Activated CD4-positive, alpha-beta T cell treated with anti-CD3 and anti-CD28 coated beads for 48 hours (primary cell): Measurements from ENCODE around the gene TPSAB1.
"Not testable (repeated sequence)": the region's sequence is repeated elsewhere in the genome, so short reads cannot be mapped to it uniquely, and the experiment has no call there.

Experiments
- DNase-seq: peaks from one replicate; pipeline ENCODE4 v3.0.0-alpha.2; 2020

Gene TPSAB1

DNA sequence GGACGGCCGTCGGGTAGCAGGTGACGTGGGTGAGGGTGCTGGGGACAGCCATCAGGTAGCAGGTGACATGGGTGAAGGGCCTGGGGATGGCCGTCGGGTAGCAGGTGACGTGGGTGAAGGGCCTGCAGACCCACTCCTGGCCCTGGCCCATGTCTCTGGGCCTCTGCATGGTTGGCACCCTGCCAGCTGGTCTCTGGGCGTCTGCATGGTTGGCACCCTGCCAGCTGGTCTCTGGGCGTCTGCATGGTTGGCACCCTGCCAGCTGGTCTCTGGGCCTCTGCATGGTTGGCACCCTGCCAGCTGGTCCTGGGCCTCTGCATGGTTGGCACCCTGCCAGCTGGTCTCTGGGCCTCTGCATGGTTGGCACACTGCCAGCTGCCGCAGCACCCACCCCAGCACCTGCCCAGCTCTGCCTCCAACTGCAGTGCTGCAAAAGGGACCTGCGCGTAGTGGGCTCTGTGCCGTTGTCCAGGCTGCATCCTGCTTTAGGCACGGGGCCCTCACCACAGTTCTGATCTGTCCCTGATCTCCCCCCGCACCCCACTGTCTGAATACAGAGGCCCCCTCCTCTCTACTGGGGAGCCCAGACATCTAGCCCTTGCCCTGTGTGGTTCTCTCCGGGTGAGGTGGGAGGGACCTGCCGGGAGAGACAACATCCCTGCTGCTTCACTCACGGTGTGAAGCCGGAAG is 31.4 kb downstream of the TPSAB1 start:
- not testable (repeated sequence) for DNase-seq

- DNase-seq = no peak
Observed at GRCh38 chr16:1272453-1273198, 32.1 kb downstream of the TPSAB1 start.

DNA sequence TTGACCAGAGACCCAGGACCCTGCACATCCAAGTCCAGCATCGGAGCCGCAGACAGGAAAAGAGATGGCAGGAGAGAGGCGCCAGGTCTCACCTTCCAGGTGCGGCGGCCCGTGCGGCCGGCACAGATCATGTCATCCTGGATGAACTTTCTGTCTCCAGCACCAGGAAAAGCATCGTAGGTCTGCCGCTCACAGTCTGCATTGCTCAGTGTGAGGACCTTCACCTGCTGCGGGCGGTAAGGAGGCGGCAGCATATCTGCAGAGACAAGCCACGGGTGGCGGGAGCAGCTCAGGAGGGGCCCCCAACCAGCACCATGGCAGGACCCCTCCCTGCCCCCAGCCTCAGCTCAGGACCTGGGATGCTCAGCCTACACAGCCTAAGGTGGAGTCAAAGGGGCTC is 33.3 kb downstream of the TPSAB1 start:
- no peak for DNase-seq

- DNase-seq = no peak
Observed at GRCh38 chr16:1274767-1275166, 34.3 kb downstream of the TPSAB1 start.

DNA sequence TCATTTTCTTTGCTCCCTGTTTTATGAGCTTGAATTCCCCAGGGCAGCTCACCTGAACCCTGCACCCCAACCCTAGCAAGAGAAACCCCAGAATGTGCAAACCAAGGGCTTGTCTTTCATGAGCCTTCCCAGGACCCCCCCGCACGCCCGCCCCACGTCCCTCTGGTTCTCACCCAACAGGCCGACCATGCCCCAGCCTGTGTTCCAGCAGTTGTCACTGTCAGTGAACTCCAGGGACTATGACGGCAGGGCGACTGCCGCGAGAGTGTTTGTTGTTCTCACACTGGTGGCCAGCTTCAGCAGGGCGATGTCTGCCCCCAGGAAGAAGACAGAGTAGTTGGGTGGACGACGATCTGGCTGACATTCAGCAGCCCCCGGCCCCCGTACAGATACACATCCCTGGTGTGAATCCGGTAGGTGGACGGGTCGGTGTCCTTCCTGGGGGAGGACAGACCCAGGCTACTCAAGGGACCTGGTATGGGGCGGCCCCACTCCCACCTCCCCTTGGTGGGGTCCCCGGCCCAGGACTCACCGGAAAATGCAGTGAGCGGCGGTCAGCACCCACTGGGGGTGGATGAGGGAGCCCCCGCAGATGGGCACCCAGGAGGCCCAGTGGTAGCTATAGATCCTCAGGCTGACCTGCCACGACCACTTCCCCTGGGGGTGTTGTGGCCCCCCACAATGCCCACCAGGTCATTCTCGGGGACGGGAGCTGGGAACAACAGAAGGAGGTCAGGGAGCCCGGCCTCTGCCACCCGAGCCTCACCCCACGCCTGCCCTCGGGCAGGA is 35.5 kb downstream of the TPSAB1 start:
- no peak for DNase-seq

GRCh38 chr16:1276580-1276878 is 36.0 kb downstream of the TPSAB1 start:
- no peak for DNase-seq

DNA sequence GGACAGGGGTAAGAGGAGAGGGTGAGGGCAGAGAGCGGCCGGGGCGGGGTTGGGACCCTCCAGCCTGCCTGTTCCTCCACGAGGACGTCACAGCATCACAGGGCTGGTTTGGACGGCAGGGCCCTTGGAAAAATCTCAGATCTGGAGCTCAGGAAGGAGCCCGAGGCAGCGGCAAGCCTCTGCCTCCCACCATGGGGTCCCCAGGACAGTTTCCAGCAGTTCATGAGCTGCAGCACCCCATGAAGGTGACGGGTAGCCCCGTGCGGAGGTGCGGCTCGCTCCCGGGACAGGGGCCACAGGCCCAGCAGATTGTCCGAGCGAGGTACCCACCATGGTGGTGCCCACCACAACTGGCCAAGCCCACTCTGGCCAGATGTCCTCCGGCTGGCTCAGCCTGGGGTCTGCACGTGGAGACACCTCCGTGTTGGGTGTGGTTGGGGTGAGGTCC is 36.7 kb downstream of the TPSAB1 start:
- DNase-seq = no peak

DNA sequence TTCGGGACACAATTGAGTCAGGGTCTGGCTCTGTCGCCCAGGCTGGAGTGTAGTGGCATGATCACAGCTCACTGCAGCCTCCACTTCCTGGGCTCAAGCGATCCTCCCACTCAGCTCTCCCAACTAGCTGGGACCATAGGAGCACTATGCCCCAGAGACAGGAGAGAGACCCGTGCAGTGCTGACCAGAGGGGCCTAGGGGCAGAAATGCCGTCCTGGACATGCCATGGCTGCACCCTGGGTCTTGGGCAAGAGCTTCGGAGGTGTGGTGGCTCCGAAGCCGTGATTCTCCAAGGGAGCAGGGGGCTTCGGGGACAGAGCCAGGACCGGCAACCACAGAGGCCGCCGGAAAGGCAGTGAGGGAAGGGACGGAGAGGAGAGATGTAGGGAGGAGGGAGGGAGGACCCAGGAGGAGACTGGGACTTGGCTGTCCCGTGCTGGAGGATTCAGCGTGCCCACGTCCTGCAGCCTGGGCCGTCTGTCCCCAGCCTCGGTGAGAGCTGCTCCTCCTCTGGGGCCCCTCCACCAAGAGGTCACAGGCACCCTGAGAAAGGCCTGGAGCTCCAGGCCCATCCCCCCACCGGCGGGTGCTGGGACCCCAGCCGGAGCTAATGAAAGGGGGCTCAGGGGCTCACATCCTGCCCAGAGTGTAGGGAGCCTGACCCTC is 37.2 kb downstream of the TPSAB1 start:
- no peak for DNase-seq

GRCh38 chr16:1278477-1278876 is 38.0 kb downstream of the TPSAB1 start:
- no peak for DNase-seq

GRCh38 chr16:1279081-1279944 is 38.8 kb downstream of the TPSAB1 start:
- no peak for DNase-seq

DNA sequence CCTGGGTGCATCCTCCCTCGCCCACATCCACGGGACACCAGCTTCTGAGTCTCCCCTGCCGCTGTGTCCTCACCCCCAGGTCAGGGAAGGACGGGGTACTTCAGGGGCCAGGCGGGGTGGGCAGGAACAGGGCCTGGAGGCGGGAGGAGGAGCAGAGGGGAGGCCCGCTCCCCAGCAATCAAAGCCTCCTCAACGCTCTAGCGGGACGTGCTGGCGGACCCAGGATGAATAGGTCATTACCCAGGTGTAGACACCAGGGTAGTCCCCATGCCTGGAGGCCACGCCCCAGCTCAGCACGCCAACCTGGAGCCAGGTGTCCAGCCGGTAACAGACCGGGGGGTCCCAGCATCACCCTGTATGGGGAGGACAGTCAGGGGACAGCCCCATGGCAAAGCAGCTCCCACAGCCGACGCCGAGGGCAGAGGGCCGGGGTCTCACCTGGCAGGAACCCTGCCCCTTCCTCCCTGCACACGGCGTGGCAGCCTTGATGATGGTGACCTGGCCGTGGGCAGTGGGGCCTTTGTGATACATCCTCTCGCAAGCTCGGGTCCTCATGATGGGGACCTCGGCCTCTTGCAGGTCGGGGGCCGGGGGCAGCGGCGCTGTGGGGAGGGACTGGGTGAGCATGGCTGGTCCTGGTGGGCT is 39.6 kb downstream of the TPSAB1 start:
- DNase-seq = no peak

DNA sequence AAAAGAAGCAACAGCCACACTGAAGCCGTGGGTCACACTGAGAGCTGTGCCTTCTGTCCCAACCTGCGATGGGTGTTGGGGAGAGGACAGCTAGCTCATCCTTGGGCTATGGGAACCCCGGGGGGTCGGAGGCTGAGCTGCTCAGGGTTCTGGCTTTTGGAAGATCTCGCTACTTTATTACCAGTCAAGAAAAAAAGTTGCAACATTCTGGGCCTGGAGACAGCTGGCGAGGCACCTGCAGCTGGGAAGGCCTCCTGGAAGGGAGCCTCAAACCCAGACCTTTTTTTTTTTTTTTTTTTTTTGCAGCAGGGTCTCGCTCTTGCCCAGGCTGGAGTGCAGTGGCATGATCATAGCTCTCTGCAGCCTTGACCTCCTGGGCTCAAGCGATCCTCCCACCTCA is 40.3 kb downstream of the TPSAB1 start:
- DNase-seq = no peak

- DNase-seq = no peak
Observed at GRCh38 chr16:1281517-1281916, 41.0 kb downstream of the TPSAB1 start.

- DNase-seq = no peak
Observed at GRCh38 chr16:1282324-1282973, 41.9 kb downstream of the TPSAB1 start.

DNA sequence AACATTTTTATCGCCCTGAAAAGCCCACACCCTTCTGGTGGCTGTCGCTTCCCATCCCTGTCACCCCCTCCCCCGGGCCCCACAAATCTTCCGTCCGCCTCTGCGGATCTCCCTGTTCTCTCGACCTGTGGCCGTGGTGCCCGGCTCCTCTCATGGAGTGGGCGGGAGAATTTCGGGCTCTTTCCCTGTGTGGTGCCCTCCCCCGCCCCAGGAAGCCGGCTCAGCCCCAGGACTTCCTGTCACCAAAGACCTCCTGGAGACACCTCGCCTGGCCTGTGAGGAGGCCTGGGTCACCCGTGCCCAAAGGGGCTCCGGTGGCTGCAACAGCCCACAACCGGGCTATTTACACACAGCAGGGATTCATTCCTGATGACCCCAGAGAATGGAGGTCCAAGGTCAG is 42.8 kb downstream of the TPSAB1 start:
- no peak for DNase-seq

GRCh38 chr16:1283996-1284616 is 43.6 kb downstream of the TPSAB1 start:
- no peak for DNase-seq

DNA sequence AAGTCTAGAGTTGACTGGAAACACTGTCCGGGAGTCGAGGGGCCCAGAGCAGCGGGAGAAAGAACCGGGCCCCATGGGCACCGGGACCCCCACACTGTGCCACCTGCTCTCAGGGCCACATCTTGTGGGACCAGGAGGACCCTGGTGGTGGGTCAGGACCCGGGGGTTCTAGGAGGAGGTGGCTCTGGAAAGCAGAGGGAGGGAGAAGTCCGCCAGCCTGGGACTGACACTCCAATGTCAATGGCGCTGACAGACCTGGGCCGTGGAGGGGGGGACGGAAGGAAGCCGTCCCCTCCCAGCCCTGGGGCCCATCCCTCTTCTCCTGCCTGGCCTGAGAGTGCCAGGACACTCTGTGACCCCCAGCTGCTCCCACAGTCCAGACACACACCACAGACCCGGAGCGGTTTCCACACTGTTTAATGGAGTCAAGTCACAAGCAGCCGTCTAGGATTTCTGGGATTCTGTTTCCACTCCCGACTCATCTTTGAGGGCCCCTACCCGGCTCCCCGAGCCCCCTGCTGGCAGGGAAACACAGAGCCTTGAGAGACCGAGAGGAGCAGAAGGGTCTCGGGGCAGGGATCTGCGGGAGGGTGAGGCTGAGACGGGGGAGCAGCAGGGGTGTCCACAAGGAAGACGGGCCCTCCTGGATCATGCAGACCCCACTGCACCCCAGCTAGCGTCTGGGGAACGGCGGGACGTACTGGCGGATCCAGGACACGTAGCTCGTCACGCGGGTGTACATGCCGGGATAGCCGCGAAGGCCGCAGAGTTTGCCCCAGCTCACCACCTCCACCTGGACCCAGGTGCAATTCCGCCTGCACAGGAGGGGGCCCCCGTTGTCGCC is 45.4 kb downstream of the TPSAB1 start:
- DNase-seq = no peak

GRCh38 chr16:1286513-1287094 is 46.1 kb downstream of the TPSAB1 start:
- DNase-seq = no peak

GRCh38 chr16:1287982-1288670 is 47.6 kb downstream of the TPSAB1 start:
- DNase-seq = no peak
